Heart right ventricle (tissue), 16 donors: ENCODE measurements around the gene CPNE4. TPM values are rescaled to one million over a fixed set of nuclear protein-coding genes. Genes with fewer than 3 reads are reported as not detected.

Source experiments
- ATAC-seq, 8 donors: fragments of 200-7000 bp; cut with Tn5 transposase; one replicate each; pipeline ENCODE4 v1.9.1; 2020; ENCODE audit warnings: mild to moderate bottlenecking in 8 of 8, moderate library complexity in 8 of 8, moderate number of reproducible peaks in 1 of 8
- DNase-seq, 2 donors: peaks; one replicate each; pipeline ENCODE4 v3.0.0-alpha.2; 2020
- H3K27ac ChIP-seq, 10 donors: fragments of 200-600 bp; sonication (generic) in 2 of 10; one replicate each; pipeline versions ENCODE4 v1.5.0 to v1.8.0; 2020 to 2022; ENCODE audit warnings: mild to moderate bottlenecking in 3 of 10
- H3K27me3 ChIP-seq, 7 donors: fragments of 200-600 bp; one replicate each; pipeline ENCODE4 v1.8.0; 2021 to 2022; ENCODE audit warnings: mild to moderate bottlenecking in 2 of 7
- H3K36me3 ChIP-seq, 9 donors: fragments of 200-600 bp; sonication (generic) in 1 of 9; one replicate each; pipeline versions ENCODE4 v1.5.0 to v1.8.0; 2020 to 2022; ENCODE audit warnings: mild to moderate bottlenecking in 2 of 9
- H3K4me1 ChIP-seq, 9 donors: fragments of 200-600 bp; sonication (generic) in 1 of 9; one replicate each; pipeline versions ENCODE4 v1.5.0 to v1.8.0; 2020 to 2022; ENCODE audit warnings: mild to moderate bottlenecking in 4 of 9
- H3K4me3 ChIP-seq, 10 donors: fragments of 200-600 bp; sonication (generic) in 2 of 10; one replicate each; pipeline versions ENCODE4 v1.5.0 to v1.8.0; 2020 to 2022; ENCODE audit warnings: mild to moderate bottlenecking in 7 of 10, moderate library complexity in 2 of 10
- H3K9me3 ChIP-seq, 11 donors: fragments of 200-600 bp in 10 of 11; sonication (generic) in 2 of 11; one replicate each; pipeline versions ENCODE4 v1.5.0 to v1.8.0; 2013 to 2022; ENCODE audit warnings: mild to moderate bottlenecking in 2 of 11, control low read depth in 1 of 11, moderate library complexity in 1 of 11
- CTCF ChIP-seq, 9 donors: fragments of 200-600 bp; sonication (generic) in 2 of 9; IDR thresholded peaks; one replicate each; pipeline versions ENCODE4 v1.5.0 to v1.8.0; 2021 to 2022; ENCODE audit warnings: antibody characterized with exemption in 9 of 9, mild to moderate bottlenecking in 5 of 9, moderate library complexity in 1 of 9
- WGBS, 2 donors: extraction: QIAGEN DNeasy Blood & Tissue Kit; methylation state at CpG; one replicate each; pipeline ENCODE4 v1.1.7; 2013; ENCODE audit warnings: inconsistent platforms in 1 of 2; 5-methylcytosine and 5-hydroxymethylcytosine counted together
- intact Hi-C, 10 donors: fragments of 100-400 bp; cut with DNase I; formaldehyde crosslinking; loops; one replicate each; pipeline versions ENCODE4 v1.11.1 to v1.14.2; 2022
- polyA plus RNA-seq, 2 donors: library from polyadenylated mRNA; stranded (reverse); fragments of 200-250 nt; gene quantifications; one replicate each; pipeline ENCODE4 v1.2.3, GENCODE V29; 2013
- total RNA-seq, 10 donors: library from RNA; stranded (reverse); fragmentation: NEBNext Ultra II Directional in 3 of 10; extraction: Animal tissue kit (Norgen Biotek cat#: 25700) in 3 of 10; gene quantifications; one replicate each; pipeline versions ENCODE4 v1.2.1 to v1.2.4, GENCODE V29; 2021 to 2023
- donor health status: Arrhythmogenic right ventricular cardiomyopathy.
- donor health status: ischemic (EF 13 %, LVEDD 7.1; RV severe dilation, severe dysfunction).
- donor health status: healthy with polysubstance abuse.
- donor health status: DM: no; HTN: yes; CAD: no.
- donor health status: DM: no; HTN: no; CAD: no.
- donor health status: ischemic (EF 25% LVEDD 6.9; RV normal size, moderate dysfunction).
- donor health status: ischemic (EF 25% LVEDD 5.7; RV mildly dilated, moderate dysfunction).
- donor health status: healthy.
- donor health status: DM: yes; HTN: yes; CAD: no.
- donor health status: Ischemic cardiomyopathy.
- donor health status: ischemic (EF 35%, LVEDD 5.7; RV mildly dilated, moderate dysfunction).
- donor health status: nonischemic (EF 11% LVEDD 7.7; RV severe dilation, severe dysfunction).
- donor health status: DM: yes; HTN: yes; CAD: no.
- donor health status: PGD.
- donor health status: ischemic (EF 29% LVEDD 5.4; RV normal size, mild dysfunction).
- donor health status: nonischemic (EF 23%, LVEDD 6.1; RV moderate dilation, normal function).

CPNE4 gene
- total and polyA plus RNA-seq, 12 donors: 1.5 to 116 (median 24.8) TPM

DNA sequence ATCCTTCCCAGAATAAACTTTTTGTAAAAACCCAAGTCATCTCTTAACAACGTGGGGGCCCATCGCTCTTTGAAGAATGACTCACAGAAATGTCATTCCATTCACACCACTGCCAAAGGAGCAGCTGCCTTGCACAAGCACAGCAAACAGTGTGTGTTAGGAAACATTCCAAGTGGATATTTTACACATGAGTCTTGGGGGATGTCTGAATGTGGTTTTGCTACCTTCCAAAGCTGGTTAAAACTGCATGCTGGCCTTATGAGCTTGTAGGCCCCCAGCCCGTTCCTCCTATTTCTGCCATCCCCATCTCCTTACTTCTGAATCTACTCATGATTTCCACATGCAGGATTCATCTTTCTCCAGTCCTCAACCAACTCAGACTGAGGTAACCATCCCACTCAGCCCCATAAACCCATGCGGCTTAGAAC is 130.8 kb downstream of the CPNE4 start:
- 66 to 69% methylated on average over 4 of the region's 4 CpGs for WGBS, 2 donors
- Histone ChIP-seq H3K36me3 (no peaks in the 10 kb centered on the region), H3K27ac (no peak overlapping the region), H3K27me3 (peaks cover 0 to 3% (median 0%) of the 10 kb centered on the region in 7 donors), H3K4me1 (no peaks in the 10 kb centered on the region), H3K9me3 (no peaks in the 10 kb centered on the region), H3K4me3 (no peak overlapping the region)
- DNase-seq: no peak
- intact Hi-C loops: no loop called here
- TF ChIP-seq CTCF (IDR thresholded peaks at IDR 0.05): no peak
- ATAC-seq: no peak

DNA sequence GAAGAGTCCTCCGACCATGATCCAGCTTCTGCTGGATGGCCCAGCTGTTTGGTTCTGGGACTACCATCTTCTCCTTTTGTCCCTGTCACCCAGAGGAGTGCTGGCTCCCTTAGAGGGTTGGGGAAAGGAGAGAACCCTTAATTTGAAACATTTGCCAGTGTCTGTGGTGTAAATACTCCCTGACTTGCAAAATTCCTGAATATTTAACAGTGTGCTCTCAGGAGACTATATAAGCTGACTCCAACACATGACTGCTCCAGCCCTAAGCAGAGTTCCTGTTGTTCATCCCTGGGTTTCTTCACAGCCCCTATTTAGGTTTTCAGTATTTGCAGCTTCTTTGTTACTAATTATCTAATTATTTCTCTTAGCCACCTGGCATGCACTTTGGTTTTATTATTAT is 133.1 kb downstream of the CPNE4 start:
- TF ChIP-seq CTCF (IDR thresholded peaks at IDR 0.05): no peak
- 81 to 83% methylated on average over 1 of the region's 1 CpG for WGBS, 2 donors
- Histone ChIP-seq H3K4me3 (no peak overlapping the region), H3K36me3 (no peaks in the 10 kb centered on the region), H3K9me3 (no peaks in the 10 kb centered on the region), H3K27me3 (peaks cover 0 to 3% (median 0%) of the 10 kb centered on the region in 7 donors), H3K27ac (no peak overlapping the region), H3K4me1 (no peaks in the 10 kb centered on the region)
- ATAC-seq (no peak), DNase-seq (no peak)
- intact Hi-C loops: no loop called here

DNA sequence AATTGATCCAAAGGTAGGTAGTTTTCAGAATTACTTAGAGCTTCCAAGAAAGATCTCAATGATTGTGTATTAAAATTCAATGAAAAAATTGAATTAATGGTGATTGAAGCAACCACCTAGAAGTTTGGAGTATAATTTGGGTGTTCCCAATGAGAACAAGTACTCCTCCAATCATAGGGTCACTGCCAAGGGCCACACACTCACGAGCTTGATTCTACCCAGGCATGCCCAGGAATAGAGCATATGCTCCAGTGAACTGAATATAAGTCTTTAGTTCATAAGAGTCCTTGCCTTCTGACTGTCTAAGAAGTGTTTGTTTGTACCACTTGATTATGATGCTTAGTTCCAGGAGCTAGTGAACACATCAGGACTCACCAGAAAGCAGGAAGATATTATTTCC is 133.9 kb downstream of the CPNE4 start:
- no peaks in the 10 kb centered on the region for H3K4me1 ChIP-seq
- DNase-seq: no peak
- 63 to 75% methylated on average over 1 of the region's 1 CpG for WGBS, 2 donors
- no peak overlapping the region for H3K27ac ChIP-seq
- intact Hi-C loops: no loop called here
- no peak for ATAC-seq
- TF ChIP-seq CTCF (IDR thresholded peaks at IDR 0.05): no peak
- no peaks in the 10 kb centered on the region for H3K36me3 ChIP-seq
- no peaks in the 10 kb centered on the region for H3K9me3 ChIP-seq
- H3K4me3 ChIP-seq: no peak overlapping the region
- H3K27me3 ChIP-seq: peaks cover 0 to 3% (median 0%) of the 10 kb centered on the region in 7 donors

- Histone ChIP-seq H3K36me3 (no peaks in the 10 kb centered on the region), H3K27ac (no peak overlapping the region), H3K4me1 (no peaks in the 10 kb centered on the region), H3K4me3 (no peak overlapping the region), H3K27me3 (peaks cover 0 to 3% (median 0%) of the 10 kb centered on the region in 7 donors), H3K9me3 (no peaks in the 10 kb centered on the region)
- no peak for ATAC-seq
- DNase-seq: no peak
- intact Hi-C loops: loop anchor here in 1 of 10 donors (2.0 kb wide), 1 partner anchor 52 kb away; no protein-coding TSS in a partner anchor
- 54 to 58% methylated on average over 5 of the region's 5 CpGs for WGBS, 2 donors
- TF ChIP-seq CTCF (IDR thresholded peaks at IDR 0.05): no peak
Observed at GRCh38 chr3:131899021-131899420, 135.8 kb downstream of the CPNE4 start.
